Middle frontal gyrus (tissue), 1 donor: ENCODE data around the gene TSPAN10.
"Not testable (repeated sequence)": the region's sequence is repeated elsewhere in the genome, so short reads cannot be mapped to it uniquely, and the experiment has no call there.

Source experiments
- DNase-seq: peaks from one replicate; pipeline ENCODE4 v3.0.0-alpha.2; 2015; ENCODE audit warnings: low spot score; ENCODE audit errors: extremely low spot score

Gene TSPAN10

DNA sequence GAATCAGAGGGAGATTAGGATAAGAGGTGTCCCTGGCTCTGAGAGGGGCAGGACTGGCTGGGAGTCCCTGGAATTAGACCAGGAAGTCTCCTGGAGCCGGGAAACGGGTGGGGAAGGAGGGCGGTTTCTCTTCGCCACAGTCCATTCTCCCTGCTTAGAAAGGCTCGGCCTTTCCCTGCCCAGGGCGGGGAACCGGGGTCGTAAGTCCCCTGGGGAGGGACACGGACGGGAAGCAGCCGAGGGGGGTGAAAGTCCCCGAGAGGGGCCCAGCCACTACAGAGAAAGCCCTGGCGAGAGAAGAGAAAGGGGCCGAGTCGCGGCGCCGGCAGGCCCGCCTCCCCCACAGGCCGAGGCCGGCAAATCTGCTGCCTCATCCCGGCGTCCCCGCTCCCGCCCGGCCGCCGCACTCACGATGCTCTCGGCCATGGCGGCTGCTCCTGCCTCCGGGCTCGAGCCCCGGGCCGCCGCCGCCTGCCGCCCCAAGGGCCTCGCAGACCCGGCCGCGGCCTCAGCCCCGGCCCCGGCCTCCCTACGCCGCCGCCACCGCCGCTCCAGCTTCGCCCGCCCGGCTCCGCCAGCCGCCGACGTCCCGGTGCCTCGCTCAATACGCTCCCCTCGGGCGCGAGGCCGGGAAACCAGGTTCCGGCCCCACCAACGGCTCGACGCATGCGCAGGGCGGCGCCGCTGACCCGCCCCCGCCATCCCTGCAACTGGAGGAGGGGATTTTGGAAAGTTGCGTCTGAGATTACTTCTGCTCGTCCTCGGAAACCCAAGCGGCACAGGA lies at the start of gene TSPAN10, which contains the start of gene NPLOC4:
Gene TSPAN10 (plus strand): TSS at position 692 of the 784 bp plus-strand sequence. CDS start 5,217 bp downstream, outside the sequence.
Gene NPLOC4 (minus strand): TSS at position 608 of the 784 bp plus-strand sequence. CDS start 182 bp downstream, at position 426.
- peak; percentile 53 for DNase-seq

DNA sequence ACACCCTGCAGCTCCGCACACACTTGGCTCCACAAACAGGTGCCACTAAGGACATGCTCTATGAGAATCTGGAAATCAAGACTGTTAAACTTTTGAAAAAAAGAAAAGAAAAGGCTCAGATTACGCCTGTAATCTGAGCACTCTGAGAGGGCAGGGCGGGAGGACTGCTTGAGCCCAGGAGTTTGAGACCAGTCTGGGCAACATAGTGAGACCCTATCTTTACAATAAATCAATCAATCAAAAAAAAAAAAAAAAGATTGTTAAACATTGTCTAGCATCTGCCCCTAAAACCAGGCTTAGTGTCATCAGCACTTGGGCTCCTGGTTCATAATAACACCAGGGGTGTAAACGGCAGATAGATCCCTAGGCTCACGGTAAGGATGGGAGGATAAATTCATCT lies 47.4 kb upstream of the TSPAN10 start:
- no peak for DNase-seq

DNA sequence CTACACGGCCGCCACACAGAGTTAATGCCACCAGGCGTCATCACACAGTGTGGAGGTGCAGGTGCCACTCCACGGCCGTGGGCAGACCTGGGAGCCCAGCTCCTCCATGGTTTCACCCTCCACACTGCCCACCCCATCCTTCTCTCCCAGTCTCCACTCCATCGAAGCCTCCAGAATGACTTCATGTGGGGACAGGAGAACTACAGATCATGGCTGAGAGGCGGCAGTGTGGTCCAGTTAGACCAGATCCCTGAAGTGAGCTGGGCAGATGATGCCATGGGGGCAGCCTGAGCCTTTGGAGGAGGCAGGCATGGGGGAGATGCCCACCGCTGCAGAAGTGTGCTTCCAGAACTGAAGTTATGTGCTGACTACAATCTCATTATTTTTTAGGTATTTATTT lies 46.9 kb upstream of the TSPAN10 start:
- no peak for DNase-seq

DNA sequence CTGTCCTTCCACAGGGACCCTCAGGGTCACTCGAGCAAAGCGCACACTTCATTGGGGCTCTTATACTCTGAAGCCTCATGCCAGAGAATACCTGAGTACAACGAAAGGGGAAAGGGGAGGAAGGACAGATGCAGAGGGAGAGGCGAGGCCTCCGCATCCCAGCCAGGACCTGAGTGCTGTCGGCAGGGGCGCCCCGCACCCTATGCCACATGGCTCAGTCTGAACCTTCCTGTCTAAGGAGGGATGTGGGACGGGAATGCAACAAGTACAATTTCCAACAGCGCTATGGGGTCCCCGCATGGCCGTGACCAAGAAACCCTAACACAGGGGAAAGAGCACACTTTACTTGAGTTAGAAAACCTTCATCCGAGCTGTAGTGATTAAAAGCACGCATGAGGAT lies 45.0 kb upstream of the TSPAN10 start:
- no peak for DNase-seq

DNA sequence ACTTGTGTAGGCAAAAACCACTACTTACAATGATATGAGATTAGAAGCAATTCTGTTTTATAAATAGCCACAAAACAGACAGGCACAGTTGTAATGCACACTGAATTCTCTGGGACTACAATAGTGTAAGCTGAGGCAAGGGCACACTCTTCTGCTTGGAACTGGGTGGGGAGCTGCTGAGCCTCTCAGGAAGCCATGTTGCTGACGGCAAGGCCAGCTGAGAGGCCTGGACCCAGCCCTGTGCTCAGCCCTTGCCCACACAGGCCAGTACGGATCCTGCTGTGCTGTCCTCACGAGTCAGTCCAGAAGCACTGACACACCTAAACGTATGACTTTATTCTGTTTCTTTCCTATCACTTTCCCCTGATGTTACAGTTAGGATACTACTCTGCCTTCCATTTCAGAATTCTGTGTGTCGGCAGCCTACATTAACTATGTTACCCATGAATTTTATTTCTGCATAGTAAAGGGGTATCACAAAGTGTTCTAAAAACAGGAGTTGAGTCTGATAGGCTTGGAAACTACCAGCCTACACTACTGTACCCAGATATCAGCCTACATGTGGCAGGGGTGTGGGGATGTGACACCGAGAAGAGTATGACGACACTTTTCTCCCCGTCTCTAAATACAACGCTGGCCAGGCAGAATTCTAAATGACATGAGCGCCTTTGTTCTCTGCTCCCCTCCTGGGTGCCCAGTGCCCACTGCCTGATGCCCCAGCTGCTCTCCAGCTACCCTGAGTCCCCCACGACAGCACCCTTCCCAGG lies 43.7 kb upstream of the TSPAN10 start:
- DNase-seq = no peak

DNA sequence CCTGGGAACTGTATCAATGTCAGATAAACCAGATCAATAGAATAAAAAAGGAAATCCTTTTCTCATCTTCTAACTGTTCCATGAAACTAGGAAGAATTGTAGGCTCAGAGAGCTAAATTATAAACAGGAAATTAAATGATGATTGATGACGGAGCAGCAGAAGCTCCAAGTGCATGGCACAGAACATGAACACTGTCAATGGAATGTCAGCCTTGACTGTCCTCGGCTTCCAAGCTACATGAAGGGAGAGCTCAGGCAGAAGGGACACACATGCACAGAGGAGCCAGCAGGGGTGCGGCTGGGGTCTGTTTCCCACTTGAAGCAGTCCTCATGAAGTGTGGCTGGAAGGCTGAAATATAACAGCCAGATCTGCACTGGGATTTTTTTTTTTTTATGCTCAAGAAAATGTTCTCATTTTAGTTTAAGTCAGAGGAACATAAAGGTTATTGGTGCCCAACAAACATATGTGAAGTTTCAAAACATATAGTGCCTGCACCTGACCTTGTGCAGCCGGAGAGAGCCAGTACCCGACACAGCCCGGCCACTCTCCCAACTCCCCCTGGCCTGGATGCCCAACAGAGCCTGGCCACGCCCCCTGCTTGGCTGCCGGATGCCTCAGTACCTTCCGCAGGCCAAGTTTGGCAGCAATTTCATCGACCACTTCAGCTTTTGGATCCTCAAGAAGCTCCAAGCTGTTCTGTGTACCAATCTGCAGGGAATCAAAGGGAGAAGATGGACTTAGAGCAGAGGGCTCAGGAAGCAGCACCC lies 37.1 kb upstream of the TSPAN10 start:
- DNase-seq = no peak

DNA sequence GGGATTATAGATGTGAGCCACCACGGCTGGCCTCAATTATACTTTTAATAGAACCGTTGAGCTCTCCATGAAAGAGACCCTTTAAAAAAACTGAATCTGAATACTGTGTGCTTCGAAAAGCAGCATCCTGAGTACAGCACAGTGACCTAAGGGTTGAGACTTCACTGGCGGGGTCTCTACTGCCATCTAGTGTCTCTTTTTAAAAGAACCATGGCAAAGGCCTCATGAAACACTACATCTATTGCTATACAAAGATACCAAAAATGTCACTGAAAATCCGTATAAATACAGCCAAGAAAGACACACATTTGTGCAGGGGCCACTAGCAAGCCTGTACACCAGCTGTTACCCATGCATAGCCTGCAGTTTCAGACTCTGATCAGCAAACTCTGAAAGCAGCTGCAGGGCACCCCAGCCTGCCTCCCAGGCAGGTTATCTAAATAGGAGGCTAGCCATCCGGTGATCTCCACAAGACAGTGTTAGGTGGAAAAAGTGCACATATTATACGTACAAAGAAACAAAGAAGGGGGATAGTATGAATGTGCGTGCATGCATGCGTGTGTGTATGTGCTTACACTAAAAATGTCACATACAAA lies 35.4 kb upstream of the TSPAN10 start:
- no peak for DNase-seq

DNA sequence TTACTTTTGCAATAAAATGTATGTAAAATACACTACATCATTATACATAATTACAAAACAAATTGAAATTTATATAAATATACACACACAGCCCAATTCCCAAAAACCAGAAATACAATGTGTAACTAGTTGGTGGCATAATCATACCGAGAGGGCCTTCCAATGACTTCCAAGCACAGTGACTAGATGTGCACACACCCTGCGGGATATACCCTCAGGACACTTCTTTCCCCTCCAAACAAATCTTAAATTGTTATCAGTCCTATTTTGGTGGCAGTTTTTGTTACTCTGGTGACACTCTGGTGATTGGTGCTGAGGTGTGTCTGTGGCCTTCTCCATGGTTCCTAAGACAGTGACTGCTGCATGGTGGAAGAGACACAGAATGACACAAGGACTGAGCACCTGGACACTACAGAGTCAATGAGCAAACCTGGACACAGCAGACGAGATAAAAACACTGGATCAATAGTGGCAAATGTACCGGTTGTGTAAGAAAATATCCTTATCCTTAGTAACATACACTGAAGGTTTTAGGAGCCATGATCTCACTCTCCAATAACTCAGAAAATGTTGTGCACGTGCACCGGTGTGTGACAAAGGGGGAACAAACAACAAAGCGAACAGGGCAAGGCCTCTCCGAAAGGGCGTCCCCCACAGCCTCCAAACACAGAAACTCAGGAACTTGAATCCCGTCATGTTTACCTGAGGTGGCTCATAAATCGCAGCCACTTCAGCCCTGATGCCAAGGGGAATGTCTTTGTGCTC lies 33.0 kb upstream of the TSPAN10 start:
- no peak for DNase-seq

DNA sequence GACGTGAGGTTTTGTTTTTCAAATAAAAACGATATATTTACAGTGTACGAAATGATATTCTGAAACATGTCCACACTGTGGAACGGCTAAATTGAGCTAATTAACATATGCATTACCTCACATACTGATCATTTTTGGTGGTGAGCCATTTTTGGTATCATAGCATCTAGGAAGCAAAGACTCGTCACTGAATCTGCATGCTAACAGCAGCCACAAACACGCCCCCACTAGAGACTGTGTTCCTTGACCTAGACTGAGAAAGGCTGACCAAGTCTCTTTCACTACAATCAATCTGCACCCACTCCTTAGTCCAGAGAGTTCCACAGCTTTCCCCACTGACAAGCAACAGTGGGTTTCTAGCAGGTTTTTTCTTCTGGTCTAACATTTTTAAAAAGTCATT lies 29.6 kb upstream of the TSPAN10 start:
- DNase-seq = no peak

DNA sequence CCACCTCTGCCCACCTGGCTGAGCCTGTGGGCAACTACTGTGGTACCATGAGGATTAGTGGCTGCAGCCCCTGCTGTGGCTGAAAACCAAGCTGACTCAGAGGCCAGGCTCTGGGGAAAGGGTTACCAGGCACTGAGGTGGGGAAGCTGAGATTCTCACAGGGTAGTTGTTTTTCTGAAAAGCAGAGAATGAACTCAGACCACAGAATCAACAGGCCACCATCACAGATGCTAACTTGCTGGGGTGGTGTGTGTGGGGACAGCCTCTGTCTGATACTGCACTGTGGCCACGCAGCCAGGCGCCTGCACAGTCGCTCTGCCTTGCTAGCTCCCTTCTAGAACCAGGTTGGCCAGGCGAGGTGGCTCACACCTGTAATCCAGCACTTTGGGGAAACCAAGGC lies 28.9 kb upstream of the TSPAN10 start:
- DNase-seq = no peak

DNA sequence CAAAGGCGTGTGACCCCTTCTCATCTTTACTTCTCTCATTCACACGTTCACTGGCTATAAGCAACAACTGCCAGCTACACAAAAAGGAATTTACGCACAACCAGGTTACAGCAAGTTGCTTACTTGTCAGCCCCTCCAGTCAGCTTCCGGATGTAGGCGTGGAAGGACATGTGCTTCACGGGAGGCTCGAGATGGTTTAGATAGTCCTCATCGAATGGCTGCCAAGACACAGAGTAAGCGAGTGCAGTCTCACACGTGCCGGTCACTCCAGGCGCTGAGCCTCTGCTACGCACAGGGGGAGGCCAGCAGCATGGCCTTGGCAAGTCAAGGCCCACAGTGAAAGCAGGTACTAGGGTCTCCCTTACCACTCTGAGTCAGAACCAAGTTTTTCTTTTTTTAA lies 28.4 kb upstream of the TSPAN10 start:
- no peak for DNase-seq

DNA sequence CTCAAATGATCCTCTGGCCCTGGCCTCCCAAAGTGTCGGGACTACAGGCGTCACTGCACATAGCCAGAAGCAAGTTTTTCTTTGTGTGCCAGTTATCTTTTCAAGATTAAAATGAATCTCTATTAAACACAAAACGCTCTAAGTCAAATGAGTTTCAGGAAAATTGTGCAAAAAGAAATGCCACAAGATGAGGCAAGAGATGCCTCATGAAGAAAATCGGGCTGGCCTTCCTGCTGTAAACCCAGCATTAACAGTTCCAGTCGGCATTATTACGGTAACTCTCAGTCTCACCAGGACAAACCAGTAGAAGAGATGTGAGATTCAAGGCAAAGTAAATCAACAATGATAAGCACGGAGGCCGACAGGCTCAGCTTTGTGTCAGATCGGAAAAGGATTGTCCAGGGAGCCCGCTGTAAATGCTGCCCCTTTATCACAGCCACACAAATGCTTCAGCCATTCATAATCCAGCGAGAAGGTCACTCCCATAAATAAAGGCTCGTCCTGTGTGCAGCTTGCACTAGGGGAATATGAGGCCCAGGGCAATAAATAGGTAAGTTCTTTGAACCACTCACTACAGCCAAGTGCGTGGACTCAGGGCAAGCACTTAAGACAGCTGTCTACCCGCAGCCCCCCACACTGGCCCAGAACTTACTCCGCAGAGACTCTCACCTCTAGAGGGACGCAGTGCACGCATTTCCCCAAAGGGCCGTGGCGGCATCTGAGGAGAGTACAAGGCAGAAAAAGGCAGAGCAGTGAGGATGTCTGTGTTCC lies 27.3 kb upstream of the TSPAN10 start:
- DNase-seq = no peak

DNA sequence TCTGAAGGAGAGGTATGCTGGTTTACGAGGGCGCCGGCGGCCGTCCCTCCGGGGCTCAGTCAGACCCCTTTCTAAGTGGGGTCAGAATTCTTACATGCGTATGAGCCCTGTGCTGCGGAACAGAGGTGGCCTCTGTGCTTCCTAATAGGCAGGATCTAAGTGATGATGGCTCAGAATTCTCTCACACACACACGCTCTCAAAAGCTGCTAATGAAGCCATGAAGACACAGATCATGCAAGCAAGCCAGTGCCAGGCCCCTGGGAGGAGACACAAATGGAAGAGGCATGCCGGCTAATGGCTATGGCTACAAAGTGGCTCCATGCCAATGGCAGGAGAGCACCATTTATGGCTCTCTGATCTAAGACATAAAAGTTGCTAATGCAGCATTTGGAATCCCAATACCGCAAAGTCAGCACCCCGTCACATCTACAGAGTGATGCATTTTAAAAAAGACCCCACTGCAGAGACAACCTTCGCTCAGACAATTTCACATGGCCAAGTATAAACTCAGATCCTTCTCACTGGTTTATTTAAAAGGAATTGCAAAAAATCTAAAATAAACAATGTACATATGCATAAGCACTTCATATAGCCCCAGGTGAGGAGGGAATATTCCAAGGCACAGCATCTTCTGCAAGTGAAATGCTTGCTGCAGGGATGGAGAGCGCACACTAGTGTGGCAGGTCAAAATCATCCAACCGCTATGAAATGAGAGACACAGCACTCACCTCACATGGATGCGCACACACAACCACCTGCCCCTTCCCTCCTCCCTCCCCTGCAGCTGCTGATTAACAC lies 24.6 kb upstream of the TSPAN10 start:
- DNase-seq = no peak

DNA sequence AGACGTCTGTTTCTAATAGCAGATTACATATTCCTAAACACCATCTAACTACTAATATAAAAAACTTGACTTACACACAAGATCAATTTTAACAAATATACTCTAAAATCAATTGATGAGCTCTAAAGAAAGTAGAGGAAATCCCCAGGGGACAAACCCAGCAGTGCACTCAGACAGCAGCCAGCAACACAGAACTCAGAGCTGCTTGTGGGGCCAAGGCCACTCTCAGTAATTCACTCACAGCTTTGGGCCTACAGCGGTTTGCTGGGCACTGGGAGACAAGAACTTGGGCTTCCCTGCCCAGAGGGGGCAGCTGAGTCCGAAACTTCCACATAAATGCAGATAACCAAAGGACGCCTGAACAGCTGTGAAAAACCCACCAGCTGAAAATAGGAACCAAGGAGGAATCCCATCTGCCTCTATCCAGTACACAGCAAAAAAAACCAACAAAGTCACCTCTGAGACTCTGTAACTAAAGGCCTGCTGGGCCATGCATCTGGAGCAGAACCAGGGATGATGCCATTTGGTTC lies 21.5 kb upstream of the TSPAN10 start:
- DNase-seq = no peak

DNA sequence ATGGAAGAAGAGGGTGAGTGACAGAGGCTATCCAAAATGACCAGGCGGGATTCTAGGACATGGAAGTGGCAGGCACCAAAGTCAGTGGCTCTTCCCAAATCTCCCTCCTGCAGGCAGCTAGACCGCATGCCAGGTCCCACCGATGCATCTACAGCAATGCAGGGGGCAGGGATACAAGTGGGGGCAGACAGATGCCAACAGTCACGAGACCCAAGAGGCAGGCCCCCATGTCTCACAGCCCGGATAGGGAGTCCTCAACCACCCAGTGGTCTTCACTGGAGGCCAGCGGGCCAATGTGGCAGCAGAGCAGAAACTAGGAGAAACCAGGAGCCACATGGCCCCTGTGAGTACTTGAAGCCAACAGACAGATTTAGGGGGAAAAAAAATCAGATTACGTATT lies 20.1 kb upstream of the TSPAN10 start:
- no peak for DNase-seq

DNA sequence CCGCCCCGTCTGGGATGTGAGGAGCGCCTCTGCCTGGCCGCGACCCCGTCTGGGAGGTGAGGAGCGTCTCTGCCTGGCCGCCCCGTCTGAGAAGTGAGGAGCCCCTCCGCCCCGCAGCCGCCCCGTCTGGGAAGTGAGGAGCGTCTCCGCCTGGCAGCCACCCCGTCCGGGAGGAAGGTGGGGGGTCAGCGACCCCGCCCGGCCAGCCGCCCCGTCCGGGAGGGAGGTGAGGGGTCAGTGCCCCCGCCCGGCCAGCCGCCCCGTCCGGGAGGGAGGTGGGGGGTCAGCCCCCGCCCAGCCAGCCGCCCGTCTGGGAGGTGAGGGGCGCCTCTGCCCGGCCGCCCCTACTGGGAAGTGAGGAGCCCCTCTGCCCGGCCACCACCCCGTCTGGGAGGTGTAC lies 18.7 kb upstream of the TSPAN10 start:
- not testable (repeated sequence) for DNase-seq

DNA sequence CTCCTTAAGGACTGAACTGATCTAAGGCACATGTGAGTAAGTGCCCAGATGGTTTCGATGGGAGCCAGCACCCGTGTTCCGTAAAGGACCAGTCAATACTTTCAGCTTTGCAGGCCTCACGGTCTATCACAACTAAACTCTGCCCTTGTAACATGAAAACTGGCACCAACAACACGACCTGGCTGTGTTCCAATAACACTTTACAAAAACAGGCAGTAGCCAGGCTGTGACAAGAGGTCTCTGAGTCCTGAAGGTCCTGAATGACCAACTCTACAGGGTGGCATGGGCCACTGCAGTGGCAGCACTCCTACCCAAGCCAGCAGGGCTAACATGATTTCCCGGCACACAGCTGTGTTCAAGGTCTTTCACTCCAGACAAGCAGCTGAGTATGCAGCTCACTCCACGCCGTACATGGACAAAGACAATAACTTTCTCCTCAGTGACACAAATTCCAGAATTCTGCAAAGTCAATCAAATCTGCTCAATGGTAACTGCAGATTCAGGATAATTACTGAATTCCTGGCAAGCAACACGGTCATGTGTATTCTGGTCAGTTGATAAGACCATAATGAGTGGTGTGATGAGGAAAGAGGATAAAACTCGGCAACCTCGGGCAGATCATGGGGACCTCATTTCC lies 15.4 kb upstream of the TSPAN10 start:
- no peak for DNase-seq

DNA sequence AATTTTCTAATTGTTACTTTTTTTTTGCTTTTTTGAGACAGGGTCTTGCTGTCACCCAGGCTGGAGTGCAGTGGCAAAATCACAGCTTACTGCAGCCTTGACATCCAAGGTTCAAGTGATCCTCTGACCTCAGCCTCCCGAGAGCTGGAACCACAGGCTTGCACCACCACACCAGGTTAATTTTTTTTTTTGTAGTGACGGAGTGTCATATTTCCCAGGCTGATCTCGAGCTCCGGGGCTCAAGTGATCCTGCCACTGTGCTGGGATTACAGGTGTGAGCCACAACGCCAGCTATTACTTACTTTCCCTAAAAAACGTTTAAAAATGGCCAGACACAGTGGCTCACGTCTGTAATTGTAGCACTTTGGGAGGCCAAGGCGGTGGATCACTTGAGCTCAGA lies 6.7 kb upstream of the TSPAN10 start:
- DNase-seq = no peak
